Hepatocyte (in vitro differentiated cells): ENCODE measurements around the gene SPINK1. TPM values are rescaled to one million over a fixed set of nuclear protein-coding genes. Genes with fewer than 3 reads are reported as not detected.
"Not testable (repeated sequence)": the region's sequence is repeated elsewhere in the genome, so short reads cannot be mapped to it uniquely, and the experiment has no call there.

ENCODE experiments used
- DNase-seq: peaks from one replicate; pipeline ENCODE4 v3.0.0-alpha.2; 2016; ENCODE audit warnings: low spot score
- H2AFZ ChIP-seq: fragments of 200-600 bp; sonication (generic); 2 replicates; pipeline ENCODE4 v1.6.0; 2016; ENCODE audit warnings: antibody characterized with exemption, mild to moderate bottlenecking
- H3K27ac ChIP-seq: fragments of 200-600 bp; sonication (generic); 2 replicates; pipeline ENCODE4 v1.5.1; 2016; ENCODE audit warnings: mild to moderate bottlenecking
- H3K27me3 ChIP-seq: fragments of 200-600 bp; sonication (generic); 2 replicates; pipeline ENCODE4 v1.6.1; 2016
- H3K36me3 ChIP-seq: fragments of 200-600 bp; sonication (generic); replicated peaks from 2 replicates; pipeline ENCODE4 v1.5.1; 2016; ENCODE audit warnings: low read depth; ENCODE audit not compliant: insufficient read depth
- H3K4me1 ChIP-seq: fragments of 200-600 bp; sonication (generic); 2 replicates; pipeline ENCODE4 v1.5.1; 2016; ENCODE audit warnings: mild to moderate bottlenecking, moderate library complexity; ENCODE audit not compliant: insufficient read depth
- H3K4me2 ChIP-seq: fragments of 200-600 bp; sonication (generic); 2 replicates; pipeline ENCODE4 v1.6.0; 2016
- H3K4me3 ChIP-seq: fragments of 200-600 bp; sonication (generic); 2 replicates; pipeline ENCODE4 v1.5.1; 2016; ENCODE audit warnings: mild to moderate bottlenecking
- H3K79me2 ChIP-seq: fragments of 200-600 bp; sonication (generic); 2 replicates; pipeline ENCODE4 v1.6.0; 2017; ENCODE audit warnings: mild to moderate bottlenecking
- H3K9me2 ChIP-seq: fragments of 200-600 bp; sonication (generic); replicated peaks from 2 replicates; pipeline ENCODE4 v1.6.0; 2017; ENCODE audit warnings: mild to moderate bottlenecking; ENCODE audit not compliant: insufficient read depth
- H3K9me3 ChIP-seq: fragments of 200-600 bp; sonication (generic); 2 replicates; pipeline ENCODE4 v1.5.1; 2016; ENCODE audit warnings: low read depth, mild to moderate bottlenecking
- H4K20me1 ChIP-seq: fragments of 200-600 bp; sonication (generic); 2 replicates; pipeline ENCODE4 v1.6.0; 2016; ENCODE audit warnings: mild to moderate bottlenecking; ENCODE audit not compliant: insufficient read depth, poor library complexity, severe bottlenecking
- EZH2 ChIP-seq: fragments of 200-600 bp; sonication (generic); IDR thresholded peaks from 2 replicates; pipeline ENCODE4 v1.6.1; 2016; ENCODE audit warnings: antibody characterized with exemption, mild to moderate bottlenecking, borderline replicate concordance
- EZH2phosphoT487 ChIP-seq: fragments of 200-600 bp; sonication (generic); IDR thresholded peaks from one replicate; pipeline ENCODE4 v1.6.1; 2018; ENCODE audit warnings: antibody characterized with exemption, mild to moderate bottlenecking, low read depth, moderate library complexity; ENCODE audit not compliant: unreplicated experiment, severe bottlenecking
- WGBS: methylation state at CpG from one replicate; pipeline ENCODE4 v1.1.6; 2016; ENCODE audit warnings: low lambda C conversion rate; ENCODE audit errors: missing lambda C conversion rate; 5-methylcytosine and 5-hydroxymethylcytosine counted together
- polyA plus RNA-seq: library from polyadenylated mRNA; unstranded; fragments of >200 nt; fragmentation: Nextera tagmentation; extraction: Ambion mirVana; gene quantifications from 2 replicates; pipeline ENCODE4 v1.2.1, GENCODE V29; 2016
- total RNA-seq: library from RNA; depleted of rRNA; stranded (reverse); fragments of >200 nt; gene quantifications from 2 replicates; pipeline ENCODE4 v1.2.3, GENCODE V29; 2014
- TF ChIP-seq, protein P1 (sequence below): fragments of 200-600 bp; sonication (generic); IDR thresholded peaks from 2 replicates; pipeline ENCODE4 v1.5.1; 2016; ENCODE audit warnings: antibody characterized with exemption, mild to moderate bottlenecking; ENCODE audit not compliant: poor library complexity

Gene SPINK1
- total and polyA plus RNA-seq, 2 experiments from 2014 or later, result 1,467 to 2,947 TPM

DNA sequence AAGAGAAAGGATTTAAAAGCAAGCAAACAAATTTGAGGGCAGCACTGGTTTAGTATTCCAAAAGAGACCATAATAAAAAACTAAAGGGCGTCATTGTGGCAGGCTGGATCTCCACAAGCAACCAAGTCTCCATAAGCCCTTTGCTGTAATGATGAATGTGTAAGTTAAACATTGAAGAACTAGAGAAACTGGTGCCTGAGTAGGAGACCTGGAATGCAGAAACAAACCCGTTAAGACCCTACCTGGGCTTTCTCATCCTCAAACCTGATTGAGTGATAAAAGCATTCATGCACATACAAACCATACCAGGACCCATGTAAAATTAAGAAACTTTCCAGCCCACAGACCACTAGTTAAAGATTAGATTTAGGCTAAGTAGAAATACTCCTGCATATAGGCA, 45.2 kb upstream of the SPINK1 start:
- H3K79me2 ChIP-seq, result no peaks in the 10 kb centered on the region
- WGBS, result 49% methylated on average over 2 of the region's 2 CpGs
- H3K27me3 ChIP-seq, result peaks cover 56% of the 10 kb centered on the region
- no peaks in the 10 kb centered on the region for H3K9me3 ChIP-seq
- H4K20me1 ChIP-seq, result no peaks in the 10 kb centered on the region
- no peak overlapping the region for H3K4me3 ChIP-seq
- H3K9me2 ChIP-seq, result no peaks in the 10 kb centered on the region
- H2AFZ ChIP-seq, result no peak overlapping the region
- H3K36me3 ChIP-seq, result no peaks in the 10 kb centered on the region
- H3K27ac ChIP-seq, result no peak overlapping the region
- H3K4me2 ChIP-seq, result no peak overlapping the region
- no peak for TF ChIP-seq EZH2
- H3K4me1 ChIP-seq, result no peaks in the 10 kb centered on the region
- DNase-seq, result no peak

DNA sequence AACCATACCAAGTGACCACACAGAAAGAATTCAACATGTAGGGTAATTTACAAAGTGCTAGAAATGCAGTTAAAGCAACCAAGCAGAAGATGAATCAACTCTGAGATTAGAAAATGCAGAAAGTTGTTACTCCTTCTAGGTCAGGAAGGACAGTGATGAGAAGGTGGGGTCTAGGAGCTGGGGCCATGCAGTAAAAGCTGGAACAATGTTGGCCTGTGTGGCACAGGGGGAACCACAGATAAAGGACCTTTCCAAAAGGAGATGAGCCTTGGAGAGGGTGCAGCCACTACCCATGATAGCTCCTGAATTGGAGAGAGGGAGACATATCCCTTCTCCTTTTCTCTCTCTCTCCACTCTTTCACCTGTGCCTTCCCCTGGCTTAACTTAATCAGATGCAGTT, 44.7 kb upstream of the SPINK1 start:
- no peak overlapping the region for H3K4me3 ChIP-seq
- peaks cover 56% of the 10 kb centered on the region for H3K27me3 ChIP-seq
- no peaks in the 10 kb centered on the region for H3K79me2 ChIP-seq
- H2AFZ ChIP-seq, result no peak overlapping the region
- H3K4me2 ChIP-seq, result no peak overlapping the region
- no peaks in the 10 kb centered on the region for H3K4me1 ChIP-seq
- no peak overlapping the region for H3K27ac ChIP-seq
- H4K20me1 ChIP-seq, result no peaks in the 10 kb centered on the region
- DNase-seq, result no peak
- H3K36me3 ChIP-seq, result no peaks in the 10 kb centered on the region
- H3K9me2 ChIP-seq, result no peaks in the 10 kb centered on the region
- TF ChIP-seq EZH2, result no peak
- TF ChIP-seq EZH2phosphoT487, result no peak
- H3K9me3 ChIP-seq, result no peaks in the 10 kb centered on the region

DNA sequence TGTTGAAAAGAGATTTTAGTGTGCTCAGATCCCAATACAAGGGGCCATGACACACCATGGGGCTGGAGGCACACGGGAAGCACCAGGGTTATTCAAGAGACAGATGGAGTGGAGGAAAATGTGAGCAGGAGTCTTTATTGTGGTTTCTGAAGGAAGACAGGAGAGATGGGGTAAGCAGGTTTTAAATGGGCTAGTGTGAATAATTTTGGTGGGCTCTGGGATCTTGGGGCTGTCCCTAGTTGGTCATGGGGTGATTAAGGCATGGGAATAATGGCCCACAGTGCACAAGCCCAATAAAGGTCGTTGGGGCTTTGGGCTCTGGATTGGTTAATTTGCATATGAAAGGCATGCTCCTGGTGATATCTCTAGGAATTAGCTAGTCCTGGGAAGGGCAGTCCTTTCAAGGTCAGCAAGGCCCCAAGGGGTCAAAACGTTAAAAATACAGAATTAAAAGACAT, 43.5 kb upstream of the SPINK1 start:
- Histone ChIP-seq H3K9me2 (no peaks in the 10 kb centered on the region), H3K9me3 (no peaks in the 10 kb centered on the region), H2AFZ (no peak overlapping the region), H4K20me1 (no peaks in the 10 kb centered on the region), H3K4me2 (no peak overlapping the region), H3K79me2 (no peaks in the 10 kb centered on the region), H3K27me3 (peaks cover 48% of the 10 kb centered on the region), H3K27ac (no peak overlapping the region), H3K4me3 (no peak overlapping the region), H3K4me1 (no peaks in the 10 kb centered on the region), H3K36me3 (no peaks in the 10 kb centered on the region)
- TF ChIP-seq, protein P1, sequence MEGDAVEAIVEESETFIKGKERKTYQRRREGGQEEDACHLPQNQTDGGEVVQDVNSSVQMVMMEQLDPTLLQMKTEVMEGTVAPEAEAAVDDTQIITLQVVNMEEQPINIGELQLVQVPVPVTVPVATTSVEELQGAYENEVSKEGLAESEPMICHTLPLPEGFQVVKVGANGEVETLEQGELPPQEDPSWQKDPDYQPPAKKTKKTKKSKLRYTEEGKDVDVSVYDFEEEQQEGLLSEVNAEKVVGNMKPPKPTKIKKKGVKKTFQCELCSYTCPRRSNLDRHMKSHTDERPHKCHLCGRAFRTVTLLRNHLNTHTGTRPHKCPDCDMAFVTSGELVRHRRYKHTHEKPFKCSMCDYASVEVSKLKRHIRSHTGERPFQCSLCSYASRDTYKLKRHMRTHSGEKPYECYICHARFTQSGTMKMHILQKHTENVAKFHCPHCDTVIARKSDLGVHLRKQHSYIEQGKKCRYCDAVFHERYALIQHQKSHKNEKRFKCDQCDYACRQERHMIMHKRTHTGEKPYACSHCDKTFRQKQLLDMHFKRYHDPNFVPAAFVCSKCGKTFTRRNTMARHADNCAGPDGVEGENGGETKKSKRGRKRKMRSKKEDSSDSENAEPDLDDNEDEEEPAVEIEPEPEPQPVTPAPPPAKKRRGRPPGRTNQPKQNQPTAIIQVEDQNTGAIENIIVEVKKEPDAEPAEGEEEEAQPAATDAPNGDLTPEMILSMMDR, result no peak
- TF ChIP-seq EZH2 (no peak), EZH2phosphoT487 (no peak)
- DNase-seq, result no peak
- 21% methylated on average over 3 of the region's 3 CpGs for whole genome bisulfite sequencing

DNA sequence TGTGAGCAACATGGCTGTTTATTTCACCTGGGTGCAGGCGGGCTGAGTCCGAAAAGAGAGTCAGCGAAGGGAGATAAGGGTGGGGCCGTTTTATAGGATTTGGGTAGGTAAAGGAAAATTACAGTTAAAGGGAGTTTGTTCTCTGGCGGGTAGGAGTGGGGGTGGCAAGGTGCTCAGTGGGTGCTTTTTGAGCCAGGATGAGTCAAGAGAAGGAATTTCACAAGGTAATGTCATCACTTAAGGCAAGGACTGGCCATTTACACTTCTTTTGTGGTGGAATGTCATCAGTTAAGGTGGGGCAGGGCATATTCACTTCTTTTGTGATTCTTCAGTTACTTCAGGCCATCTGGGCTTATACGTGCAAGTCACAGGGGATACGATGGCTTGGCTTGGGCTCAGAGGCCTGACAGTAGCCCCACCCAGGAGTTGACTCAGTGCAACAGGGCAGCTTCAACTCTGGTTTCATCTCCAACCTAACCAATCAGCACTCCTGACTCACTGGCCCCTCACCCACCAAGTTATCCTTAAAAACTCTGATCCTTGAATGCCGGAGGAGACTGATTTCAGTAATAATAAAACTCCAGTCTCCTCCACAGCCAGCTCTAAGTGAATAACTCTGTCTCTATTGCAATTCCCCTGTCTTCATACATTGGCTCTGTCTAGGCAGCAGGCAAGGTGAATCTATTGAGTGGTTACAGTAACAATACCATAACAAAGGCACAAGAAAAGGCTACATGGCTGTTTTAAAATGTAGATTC, 42.8 kb upstream of the SPINK1 start:
- not testable (repeated sequence) for H3K79me2 ChIP-seq, H3K27ac ChIP-seq

DNA sequence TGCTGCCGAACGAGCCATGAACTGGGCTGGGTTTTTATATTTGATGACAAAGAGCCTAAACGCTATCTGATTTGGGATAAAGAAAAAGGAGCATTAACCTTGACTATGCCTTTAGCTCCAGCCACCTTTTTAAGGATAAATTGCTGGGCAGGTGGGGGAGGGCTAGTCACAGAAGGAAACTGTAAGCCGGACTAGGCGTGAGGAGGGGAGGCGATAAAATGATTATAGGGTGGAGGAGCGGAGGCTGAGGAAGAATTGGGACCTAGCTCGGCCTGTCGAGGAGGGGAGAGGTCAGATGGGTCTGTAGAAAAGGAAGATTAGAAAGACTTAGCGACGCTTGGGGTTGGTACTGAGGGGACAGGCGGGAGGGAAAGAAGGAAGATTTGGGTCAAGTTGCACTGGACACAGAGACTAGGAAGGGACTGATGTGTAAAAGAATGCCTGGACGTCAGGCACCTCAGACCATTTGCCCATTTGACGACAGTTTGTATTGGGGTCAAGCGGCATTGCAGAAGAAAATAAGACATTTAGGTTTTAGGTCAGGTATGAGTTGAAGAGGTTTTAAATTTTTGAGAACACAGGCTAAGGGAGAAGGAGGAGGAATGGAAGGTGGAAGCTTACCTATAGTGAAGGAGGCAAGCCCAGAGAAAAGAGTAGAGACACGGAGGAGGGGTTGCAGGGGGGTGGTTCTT, 41.4 kb upstream of the SPINK1 start:
- H4K20me1 ChIP-seq, H3K4me2 ChIP-seq, DNase-seq, H3K4me3 ChIP-seq, H3K36me3 ChIP-seq, H3K9me3 ChIP-seq, H2AFZ ChIP-seq, H3K4me1 ChIP-seq, H3K27ac ChIP-seq, H3K79me2 ChIP-seq, H3K9me2 ChIP-seq: not testable (repeated sequence)
- WGBS, result 37% methylated on average over 16 of the region's 16 CpGs
- peaks cover 40% of the 10 kb centered on the region for H3K27me3 ChIP-seq

More for the DNA sequence above, 42.8 kb upstream of the SPINK1 start:
- H4K20me1 ChIP-seq, H3K4me1 ChIP-seq, H3K4me3 ChIP-seq, H3K4me2 ChIP-seq, H3K9me3 ChIP-seq, H3K36me3 ChIP-seq, DNase-seq, H2AFZ ChIP-seq, H3K9me2 ChIP-seq: not testable (repeated sequence)
- 50% methylated on average over 6 of the region's 8 CpGs for WGBS
- H3K27me3 ChIP-seq, result peaks cover 50% of the 10 kb centered on the region

DNA sequence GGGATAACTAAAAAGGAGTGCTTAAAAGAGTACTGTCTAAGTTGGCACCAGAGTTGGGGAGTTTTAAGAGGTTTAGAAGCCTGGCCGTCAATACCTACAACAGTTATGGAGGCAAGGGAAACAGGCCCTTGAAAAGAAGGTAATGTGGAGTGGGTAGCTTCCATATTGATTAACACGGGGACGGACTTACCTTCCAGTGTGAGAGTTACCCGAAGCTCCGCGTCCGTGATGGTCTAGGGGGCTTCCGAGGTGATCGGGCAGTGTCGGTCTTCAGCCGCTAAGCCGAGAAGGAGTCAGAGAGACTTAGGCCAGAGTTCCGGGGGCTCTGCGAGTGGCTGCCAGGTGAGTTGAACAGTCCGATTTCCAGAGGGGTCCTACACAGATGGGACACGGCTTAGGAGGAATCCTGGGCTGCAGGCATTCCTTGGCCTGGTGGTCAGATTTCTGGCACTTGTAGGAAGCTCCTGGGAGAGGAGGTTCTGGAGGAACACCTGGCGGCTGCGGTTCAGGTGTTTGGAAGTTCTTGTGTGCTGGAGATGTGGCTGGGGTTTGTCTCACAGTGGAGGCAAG, 40.6 kb upstream of the SPINK1 start:
- not testable (repeated sequence) for H3K4me1 ChIP-seq, H3K9me2 ChIP-seq, H3K36me3 ChIP-seq, H3K79me2 ChIP-seq, H3K4me2 ChIP-seq, H3K27ac ChIP-seq, DNase-seq, H3K9me3 ChIP-seq, H4K20me1 ChIP-seq, H3K4me3 ChIP-seq, H2AFZ ChIP-seq
- H3K27me3 ChIP-seq, result peaks cover 36% of the 10 kb centered on the region
- 52% methylated on average over 18 of the region's 18 CpGs for WGBS

DNA sequence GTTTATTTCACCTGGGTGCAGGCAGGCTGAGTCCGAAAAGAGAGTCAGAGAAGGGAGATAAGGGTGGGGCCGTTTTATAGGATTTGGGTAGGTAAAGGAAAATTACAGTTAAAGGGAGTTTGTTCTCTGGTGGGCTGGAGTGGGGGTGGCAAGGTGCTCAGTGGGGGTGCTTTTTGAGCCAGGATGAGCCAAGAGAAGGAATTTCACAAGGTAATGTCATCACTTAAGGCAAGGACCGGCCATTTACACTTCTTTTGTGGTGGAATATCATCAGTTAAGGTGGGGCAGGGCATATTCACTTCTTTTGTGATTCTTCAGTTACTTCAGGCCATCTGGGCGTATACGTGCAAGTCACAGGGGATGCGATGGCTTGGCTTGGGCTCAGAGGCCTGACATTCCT, 38.4 kb upstream of the SPINK1 start:
- H3K4me2 ChIP-seq, H3K79me2 ChIP-seq, H3K4me1 ChIP-seq, H3K27ac ChIP-seq, H2AFZ ChIP-seq, H3K36me3 ChIP-seq, H3K4me3 ChIP-seq, H3K9me2 ChIP-seq, H3K9me3 ChIP-seq, DNase-seq, H4K20me1 ChIP-seq: not testable (repeated sequence)
- H3K27me3 ChIP-seq, result peaks cover 24% of the 10 kb centered on the region
- WGBS, result 65% methylated on average over 6 of the region's 6 CpGs
